Transverse colon (tissue), 3 donors: ENCODE measurements around the gene HSH2D.

Experiments
- POLR2A ChIP-seq: fragments of 450-650 bp; IDR thresholded peaks from one replicate; pipeline ENCODE4 v1.6.1; 2016; ENCODE audit warnings: antibody characterized with exemption, mild to moderate bottlenecking, moderate library complexity
- TF ChIP-seq, protein P1 (sequence below), 5 experiments: fragments of 200-600 bp in 3 of 5; fragments of 450-650 bp in 2 of 5; sonication (generic) in 3 of 5; IDR thresholded peaks; 1 replicate in 2 of 5; 2 replicates in 3 of 5; pipeline ENCODE4 v1.5.1; 2016 to 2017; ENCODE audit warnings: antibody characterized with exemption in 5 of 5, inconsistent platforms in 3 of 5, mild to moderate bottlenecking in 2 of 5, moderate library complexity in 1 of 5

DNA sequence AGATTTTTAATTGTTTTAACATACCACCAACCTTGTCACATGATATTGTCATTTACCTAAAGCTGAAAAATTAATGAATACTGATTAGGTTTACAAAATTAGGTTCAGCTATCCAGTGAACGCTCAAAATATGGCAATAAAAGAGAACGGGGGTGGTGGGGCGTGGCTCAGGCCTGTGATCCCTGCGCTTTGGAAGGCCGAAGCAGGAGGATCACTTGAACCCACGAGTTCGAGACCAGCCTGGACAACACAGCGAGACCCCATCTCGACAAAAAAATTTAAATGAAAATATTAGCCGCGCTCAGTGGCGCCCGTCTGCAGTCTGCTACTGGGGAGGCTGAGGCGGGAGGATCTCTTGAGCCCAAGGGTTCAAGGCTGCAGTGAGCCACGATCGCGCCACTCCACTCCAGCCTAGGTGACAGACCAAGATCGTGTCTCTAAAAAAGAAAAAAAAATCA lies 41.2 kb downstream of the HSH2D start:
- TF ChIP-seq, protein P1, sequence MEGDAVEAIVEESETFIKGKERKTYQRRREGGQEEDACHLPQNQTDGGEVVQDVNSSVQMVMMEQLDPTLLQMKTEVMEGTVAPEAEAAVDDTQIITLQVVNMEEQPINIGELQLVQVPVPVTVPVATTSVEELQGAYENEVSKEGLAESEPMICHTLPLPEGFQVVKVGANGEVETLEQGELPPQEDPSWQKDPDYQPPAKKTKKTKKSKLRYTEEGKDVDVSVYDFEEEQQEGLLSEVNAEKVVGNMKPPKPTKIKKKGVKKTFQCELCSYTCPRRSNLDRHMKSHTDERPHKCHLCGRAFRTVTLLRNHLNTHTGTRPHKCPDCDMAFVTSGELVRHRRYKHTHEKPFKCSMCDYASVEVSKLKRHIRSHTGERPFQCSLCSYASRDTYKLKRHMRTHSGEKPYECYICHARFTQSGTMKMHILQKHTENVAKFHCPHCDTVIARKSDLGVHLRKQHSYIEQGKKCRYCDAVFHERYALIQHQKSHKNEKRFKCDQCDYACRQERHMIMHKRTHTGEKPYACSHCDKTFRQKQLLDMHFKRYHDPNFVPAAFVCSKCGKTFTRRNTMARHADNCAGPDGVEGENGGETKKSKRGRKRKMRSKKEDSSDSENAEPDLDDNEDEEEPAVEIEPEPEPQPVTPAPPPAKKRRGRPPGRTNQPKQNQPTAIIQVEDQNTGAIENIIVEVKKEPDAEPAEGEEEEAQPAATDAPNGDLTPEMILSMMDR (IDR thresholded peaks at IDR 0.05): no peak
- TF ChIP-seq POLR2A: no peak
